ENCODE data around the gene C6orf47. TPM values are rescaled to one million over a fixed set of nuclear protein-coding genes. Genes with fewer than 3 reads are reported as not detected.

Gene C6orf47
- total RNA-seq, 3 donors from 2014 or later (not counting 1 experiment from before 2014, with no cell fraction given): 25.9 to 29.9 (median 27.4) TPM

- H3K27ac ChIP-seq (ENCODE audit: low read length): peak overlapping the region; percentile 99
- peak overlapping the region; percentile 90 for H3K4me3 ChIP-seq (ENCODE audit: low read length)
- H3K9me3 Mint-ChIP-seq: no peaks in the 10 kb centered on the region
- no peaks in the 10 kb centered on the region for H3K27me3 Mint-ChIP-seq (ENCODE audit: low read depth in 2 of 2)
- H3K36me3 Mint-ChIP-seq: no peaks in the 10 kb centered on the region
- peak overlapping the region; percentile 95 to 96 for H3K27ac Mint-ChIP-seq
- no peak for TF ChIP-seq CTCF (IDR thresholded peaks at IDR 0.05)
- peaks cover 25% of the 10 kb centered on the region for H3K36me3 ChIP-seq (ENCODE audit: control insufficient read depth, insufficient read depth, low read length)
- WGBS (ENCODE audit: insufficient coverage): 11% methylated on average over 37 of the region's 37 CpGs
- H3K4me1 ChIP-seq (ENCODE audit: control insufficient read depth, insufficient read depth, low read length): peaks cover 32% of the 10 kb centered on the region
- no peaks in the 10 kb centered on the region for H3K9me3 ChIP-seq (ENCODE audit: control insufficient read depth, insufficient read depth, low read length)
- ATAC-seq: peak; percentile 72 to 84 (median 73)
- peaks cover 49 to 60% of the 10 kb centered on the region in 2 donors for H3K4me1 Mint-ChIP-seq
- peak overlapping the region; percentile 95 for H3K4me3 Mint-ChIP-seq
- no peaks in the 10 kb centered on the region for H3K27me3 ChIP-seq (ENCODE audit: control insufficient read depth, insufficient read depth, low read length)
- intact Hi-C loops (cut with micrococcal nuclease): loop anchor here (1.0 to 5.0 kb wide), 7 partner anchors 7 to 182 kb away; partner anchors contain the start of genes ABHD16A, ATP6V1G2, C6orf47 and CLIC1
- no peak for DNase-seq
Observed at GRCh38 chr6:31652925-31653724, 7.5 kb downstream of the C6orf47 start.

- Histone ChIP-seq H3K36me3 (ENCODE audit: control insufficient read depth, insufficient read depth, low read length) (peaks cover 32% of the 10 kb centered on the region), H3K27ac (ENCODE audit: low read length) (peak overlapping the region; percentile 99), H3K9me3 (ENCODE audit: control insufficient read depth, insufficient read depth, low read length) (no peaks in the 10 kb centered on the region), H3K4me3 (ENCODE audit: low read length) (peak overlapping the region; percentile 90), H3K27me3 (ENCODE audit: control insufficient read depth, insufficient read depth, low read length) (no peaks in the 10 kb centered on the region), H3K4me1 (ENCODE audit: control insufficient read depth, insufficient read depth, low read length) (peaks cover 21% of the 10 kb centered on the region)
- DNase-seq (no peak), ATAC-seq (peak; percentile 27 to 48 (median 45))
- H3K27me3 Mint-ChIP-seq (ENCODE audit: low read depth in 2 of 2): no peaks in the 10 kb centered on the region
- intact Hi-C loops (cut with micrococcal nuclease): loop anchor here (1.0 to 5.0 kb wide), 7 partner anchors 9 to 183 kb away; partner anchors contain the start of genes ABHD16A, ATP6V1G2, C6orf47 and CLIC1
- H3K4me1 Mint-ChIP-seq: peaks cover 42 to 51% of the 10 kb centered on the region in 2 donors
- H3K27ac Mint-ChIP-seq: peak overlapping the region; percentile 95 to 96
- no peak for TF ChIP-seq CTCF (IDR thresholded peaks at IDR 0.05)
- H3K9me3 Mint-ChIP-seq: no peaks in the 10 kb centered on the region
- peak overlapping the region; percentile 95 for H3K4me3 Mint-ChIP-seq
- 2% methylated on average over 29 of the region's 29 CpGs for WGBS (ENCODE audit: insufficient coverage)
- no peaks in the 10 kb centered on the region for H3K36me3 Mint-ChIP-seq
Observed at GRCh38 chr6:31651602-31652191, 8.9 kb downstream of the C6orf47 start.

GRCh38 chr6:31645325-31645724, 15.3 kb downstream of the C6orf47 start:
- Mint-ChIP-seq H3K27ac (peak overlapping the region; percentile 29 to 46), H3K36me3 (peaks cover 7% of the 10 kb centered on the region), H3K4me1 (peaks cover 16 to 19% of the 10 kb centered on the region in 2 donors), H3K4me3 (no peak overlapping the region), H3K27me3 (ENCODE audit: low read depth in 2 of 2) (no peaks in the 10 kb centered on the region), H3K9me3 (no peaks in the 10 kb centered on the region)
- Histone ChIP-seq H3K27ac (ENCODE audit: low read length) (no peak overlapping the region), H3K4me1 (ENCODE audit: control insufficient read depth, insufficient read depth, low read length) (no peaks in the 10 kb centered on the region), H3K4me3 (ENCODE audit: low read length) (no peak overlapping the region), H3K36me3 (ENCODE audit: control insufficient read depth, insufficient read depth, low read length) (peaks cover 86% of the 10 kb centered on the region), H3K9me3 (ENCODE audit: control insufficient read depth, insufficient read depth, low read length) (no peaks in the 10 kb centered on the region), H3K27me3 (ENCODE audit: control insufficient read depth, insufficient read depth, low read length) (no peaks in the 10 kb centered on the region)
- DNase-seq (no peak), ATAC-seq (no peak)
- no peak for TF ChIP-seq CTCF (IDR thresholded peaks at IDR 0.05)
- intact Hi-C loops (cut with micrococcal nuclease): no loop called here
- 98% methylated on average over 9 of the region's 9 CpGs for WGBS (ENCODE audit: insufficient coverage)
